Colon (tissue), 2 donors: Measurements from ENCODE around the gene TSKU.
"Not testable (repeated sequence)": the region's sequence is repeated elsewhere in the genome, so short reads cannot be mapped to it uniquely, and the experiment has no call there.

Experiments
- FAIRE-seq: peaks from 2 replicates; lab custom pipeline; 2012; peaks lifted over from hg19 to GRCh38; lab: Jason Lieb, UNC
- donor health status: control.
- donor health status: control.

The TSKU gene

GRCh38 chr11:76788661-76789442 lies 5.7 kb downstream of the TSKU start:
- no peak for FAIRE-seq

- no peak for FAIRE-seq
These were observed 6.2 kb downstream of the TSKU start for GRCh38 chr11:76789443-76789719.

- no peak for FAIRE-seq
These were observed 7.1 kb downstream of the TSKU start for GRCh38 chr11:76790251-76790650.

- not testable (repeated sequence) for FAIRE-seq
These were observed 8.0 kb downstream of the TSKU start for GRCh38 chr11:76791002-76791770.

GRCh38 chr11:76791861-76792260 lies 8.7 kb downstream of the TSKU start:
- no peak for FAIRE-seq

- FAIRE-seq, result no peak
These were observed 9.5 kb downstream of the TSKU start for GRCh38 chr11:76792505-76793264.

GRCh38 chr11:76793391-76794291 lies 10.5 kb downstream of the TSKU start:
- no peak for FAIRE-seq

- no peak for FAIRE-seq
These were observed 11.5 kb downstream of the TSKU start for GRCh38 chr11:76794371-76795289.

- FAIRE-seq, result no peak
These were observed 12.3 kb downstream of the TSKU start for GRCh38 chr11:76795290-76795935.

GRCh38 chr11:76795936-76796441 lies 12.8 kb downstream of the TSKU start:
- FAIRE-seq, result no peak

- FAIRE-seq, result no peak
These were observed 13.5 kb downstream of the TSKU start for GRCh38 chr11:76796511-76797198.

- FAIRE-seq, result no peak
These were observed 14.4 kb downstream of the TSKU start for GRCh38 chr11:76797341-76798201.

GRCh38 chr11:76798202-76798581 lies 15.0 kb downstream of the TSKU start:
- FAIRE-seq, result no peak

GRCh38 chr11:76798671-76799065 lies 15.5 kb downstream of the TSKU start:
- FAIRE-seq, result no peak

GRCh38 chr11:76799066-76799804 lies 16.1 kb downstream of the TSKU start:
- no peak for FAIRE-seq

- no peak for FAIRE-seq
These were observed 17.5 kb downstream of the TSKU start for GRCh38 chr11:76800466-76801200.

- no peak for FAIRE-seq
These were observed 18.1 kb downstream of the TSKU start for GRCh38 chr11:76801225-76801624.
